HG03565 (cell line): ENCODE results near the gene CRB2.

Experiments used
- ATAC-seq: cut with Tn5 transposase; IDR thresholded peaks from one replicate; pipeline ENCODE4 v1.9.1; 2021; ENCODE audit warnings: mild to moderate bottlenecking, moderate library complexity; ENCODE audit not compliant: unreplicated experiment

CRB2 gene

DNA sequence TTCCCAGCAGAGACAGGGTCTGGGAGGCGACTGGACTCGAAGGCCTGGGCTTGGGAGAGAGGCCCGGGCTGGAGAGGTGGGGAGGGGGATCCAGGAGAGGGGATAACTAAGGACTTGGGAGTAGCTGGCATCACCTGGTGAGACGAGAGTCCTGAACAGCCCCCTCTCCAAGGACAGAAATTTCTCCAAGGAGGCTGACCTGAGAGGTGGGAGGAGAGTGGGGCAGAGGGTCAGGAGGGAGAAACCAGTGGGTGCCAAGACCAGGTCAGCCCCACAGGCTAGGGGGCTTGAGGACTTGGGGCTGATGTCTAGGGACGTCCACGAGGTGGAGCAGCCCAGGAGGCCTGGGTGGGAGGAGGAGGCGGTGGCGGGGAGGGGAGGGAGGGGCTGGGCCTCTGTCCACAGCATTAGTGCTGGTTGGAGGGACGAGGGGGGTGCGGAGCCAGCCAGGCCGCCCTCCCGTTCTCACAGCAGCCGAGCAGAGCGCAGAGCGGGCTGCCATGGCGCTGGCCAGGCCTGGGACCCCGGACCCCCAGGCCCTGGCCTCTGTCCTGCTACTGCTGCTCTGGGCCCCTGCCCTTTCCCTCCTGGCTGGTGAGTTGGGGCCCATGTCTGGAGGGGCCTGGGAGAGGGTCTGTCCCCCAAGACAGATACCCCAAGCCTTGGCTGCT, at the start of gene CRB2:
TSS of gene CRB2 (plus strand) at position 437 of the 671 bp plus-strand sequence. CDS start at position 501, 64 bp downstream.
- no peak for ATAC-seq

DNA sequence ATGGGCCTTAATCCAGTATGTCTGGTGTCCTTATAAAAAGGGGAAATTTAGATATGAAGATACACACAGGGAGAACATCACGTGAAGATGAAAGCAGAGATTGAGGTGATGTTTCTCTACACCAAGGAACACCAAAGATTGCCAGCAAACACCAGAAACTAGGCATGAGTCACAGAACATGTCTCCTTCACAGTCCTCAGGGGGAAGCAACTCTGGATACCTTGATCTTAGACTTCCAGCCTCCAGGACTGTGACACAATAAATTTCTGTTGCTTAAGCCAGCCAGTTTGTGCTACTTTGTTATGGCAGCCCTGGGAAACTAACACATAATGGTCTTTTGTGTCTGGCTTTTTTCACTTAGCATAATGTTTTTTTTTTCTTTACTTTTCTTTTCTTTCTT, 46.4 kb upstream of the CRB2 start:
- ATAC-seq, result no peak

GRCh38 chr9:123310551-123311249, 45.3 kb upstream of the CRB2 start:
- ATAC-seq, result no peak

DNA sequence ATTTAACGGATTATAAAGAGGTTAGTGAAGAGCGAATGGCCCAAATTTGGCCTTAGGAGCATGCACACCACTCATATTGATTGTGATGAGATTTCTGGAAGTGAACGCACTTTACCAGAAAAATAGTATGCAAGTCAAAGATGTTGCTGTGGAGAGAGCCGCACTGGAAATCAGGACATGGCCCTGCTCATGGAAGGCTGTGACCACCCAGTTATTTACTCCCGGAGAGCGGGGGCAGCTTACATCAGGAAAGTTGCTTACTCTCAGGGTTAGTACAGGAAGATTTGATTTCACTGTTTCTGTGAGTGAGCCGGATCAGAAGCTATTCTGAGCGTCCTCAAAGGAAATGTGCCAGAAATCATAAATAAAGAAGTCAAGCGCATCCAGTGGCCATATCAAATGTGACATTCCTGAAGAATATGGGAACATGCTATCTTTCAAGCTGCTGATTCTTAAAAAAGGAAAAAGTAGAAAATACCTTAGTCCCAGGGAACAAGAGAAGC, 44.7 kb upstream of the CRB2 start:
- no peak for ATAC-seq

- ATAC-seq, result no peak
Measured at GRCh38 chr9:123312306-123312877, 43.6 kb upstream of the CRB2 start.

DNA sequence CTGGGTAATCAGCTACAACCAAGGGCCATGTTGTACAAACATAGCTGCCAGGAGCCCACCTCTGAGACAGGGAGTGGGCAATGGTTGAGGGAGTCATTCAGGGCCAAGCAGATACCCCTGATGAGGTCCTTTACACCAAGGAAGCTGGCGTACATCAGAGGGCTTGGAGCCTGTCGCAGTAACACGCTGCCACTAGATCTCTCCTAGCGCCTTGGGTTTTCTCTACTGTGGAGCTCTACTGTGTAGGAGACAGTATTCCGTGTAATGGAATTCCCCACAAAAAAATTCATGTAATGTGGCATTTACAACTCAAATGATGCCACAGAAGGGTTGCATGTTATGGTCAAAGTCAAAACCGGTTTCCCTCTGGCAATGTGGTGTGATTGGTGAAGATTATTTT, 41.4 kb upstream of the CRB2 start:
- no peak for ATAC-seq

DNA sequence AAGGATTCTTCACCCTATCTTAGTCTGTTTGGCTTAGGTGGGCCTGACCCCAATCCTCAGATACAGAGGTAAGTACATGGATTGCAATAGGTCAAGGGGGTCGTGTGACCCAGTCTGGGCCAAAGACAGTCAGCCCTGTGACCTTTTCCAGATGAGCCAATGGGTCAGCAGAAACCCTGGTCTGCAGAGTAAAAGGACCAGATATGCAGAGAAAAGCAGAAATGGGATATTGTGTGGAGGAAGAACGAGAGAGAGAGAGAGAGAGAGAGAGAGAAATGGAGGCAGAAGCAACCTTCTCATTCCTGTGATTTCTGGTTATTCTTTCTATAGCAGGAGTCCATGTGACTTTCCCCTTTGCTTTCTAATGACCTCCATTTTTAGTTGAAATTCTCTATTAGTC, 40.4 kb upstream of the CRB2 start:
- no peak for ATAC-seq

DNA sequence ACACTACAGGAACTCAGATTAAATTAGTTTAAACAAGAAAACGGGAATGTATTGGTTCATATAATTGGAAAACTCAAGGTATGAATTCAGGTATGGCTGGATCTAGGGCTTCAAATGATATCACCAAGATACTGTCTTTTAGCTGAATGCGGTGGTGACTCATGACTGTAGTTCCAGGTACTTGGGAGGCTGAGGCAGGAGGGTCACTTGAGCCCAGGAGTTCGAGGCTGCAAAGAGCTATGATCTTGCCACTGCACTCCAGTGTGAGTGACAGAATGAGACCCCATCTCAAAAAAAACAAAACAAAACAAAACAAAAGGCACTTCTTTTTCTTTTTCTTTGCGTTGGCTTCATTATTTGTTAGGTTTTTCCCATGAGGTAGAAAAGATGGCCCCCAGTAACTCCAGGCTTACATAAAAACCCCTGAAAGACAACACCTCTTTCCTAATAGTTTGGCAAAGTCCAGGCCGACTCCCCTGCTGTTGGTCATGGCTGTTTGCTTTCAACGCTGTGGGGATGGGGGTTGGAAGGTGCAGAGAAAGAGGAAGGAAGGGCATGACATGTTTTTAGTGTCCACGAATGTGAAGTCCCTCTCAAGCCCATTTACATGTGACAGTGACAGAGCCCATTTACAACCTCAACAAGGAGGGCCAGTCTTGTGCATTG, 39.8 kb upstream of the CRB2 start:
- no peak for ATAC-seq

- peak; percentile 64 for ATAC-seq
Measured at GRCh38 chr9:123318202-123318601, 37.8 kb upstream of the CRB2 start.

GRCh38 chr9:123318961-123319421, 37.0 kb upstream of the CRB2 start:
- ATAC-seq, result no peak

- ATAC-seq, result no peak
Measured at GRCh38 chr9:123319541-123320339, 36.3 kb upstream of the CRB2 start.

- no peak for ATAC-seq
Measured at GRCh38 chr9:123320814-123321213, 35.2 kb upstream of the CRB2 start.

DNA sequence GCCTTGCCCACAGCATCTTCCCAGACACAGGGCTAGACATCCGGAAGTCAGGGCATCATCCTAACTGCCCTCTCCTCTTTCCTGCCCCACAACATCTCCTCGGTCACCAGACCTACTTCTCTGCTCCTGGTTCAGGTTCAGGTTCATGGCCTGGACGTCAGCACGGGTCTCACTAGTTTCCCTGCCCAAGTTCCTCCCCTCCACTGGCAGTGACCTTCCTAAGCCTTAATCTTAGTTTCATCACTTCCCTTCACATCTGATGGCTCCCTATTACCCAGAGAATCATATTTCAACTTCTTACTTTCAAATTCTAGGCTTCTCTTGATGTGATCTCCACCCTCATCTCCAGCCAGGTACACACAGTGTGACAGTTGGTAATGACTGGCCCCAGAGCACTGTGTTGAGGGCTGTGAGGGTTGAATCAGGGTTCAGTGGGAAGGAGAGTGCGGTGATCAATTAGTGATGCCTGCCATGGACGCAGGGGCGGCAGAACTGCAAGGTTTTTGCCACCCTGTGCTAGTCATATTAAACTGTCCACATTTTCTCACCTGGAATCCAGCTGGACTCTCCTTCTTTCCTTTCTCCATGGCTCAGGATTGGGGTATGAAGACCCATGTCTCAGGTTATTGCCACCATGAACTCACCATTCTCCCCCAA, 34.3 kb upstream of the CRB2 start:
- ATAC-seq, result no peak

DNA sequence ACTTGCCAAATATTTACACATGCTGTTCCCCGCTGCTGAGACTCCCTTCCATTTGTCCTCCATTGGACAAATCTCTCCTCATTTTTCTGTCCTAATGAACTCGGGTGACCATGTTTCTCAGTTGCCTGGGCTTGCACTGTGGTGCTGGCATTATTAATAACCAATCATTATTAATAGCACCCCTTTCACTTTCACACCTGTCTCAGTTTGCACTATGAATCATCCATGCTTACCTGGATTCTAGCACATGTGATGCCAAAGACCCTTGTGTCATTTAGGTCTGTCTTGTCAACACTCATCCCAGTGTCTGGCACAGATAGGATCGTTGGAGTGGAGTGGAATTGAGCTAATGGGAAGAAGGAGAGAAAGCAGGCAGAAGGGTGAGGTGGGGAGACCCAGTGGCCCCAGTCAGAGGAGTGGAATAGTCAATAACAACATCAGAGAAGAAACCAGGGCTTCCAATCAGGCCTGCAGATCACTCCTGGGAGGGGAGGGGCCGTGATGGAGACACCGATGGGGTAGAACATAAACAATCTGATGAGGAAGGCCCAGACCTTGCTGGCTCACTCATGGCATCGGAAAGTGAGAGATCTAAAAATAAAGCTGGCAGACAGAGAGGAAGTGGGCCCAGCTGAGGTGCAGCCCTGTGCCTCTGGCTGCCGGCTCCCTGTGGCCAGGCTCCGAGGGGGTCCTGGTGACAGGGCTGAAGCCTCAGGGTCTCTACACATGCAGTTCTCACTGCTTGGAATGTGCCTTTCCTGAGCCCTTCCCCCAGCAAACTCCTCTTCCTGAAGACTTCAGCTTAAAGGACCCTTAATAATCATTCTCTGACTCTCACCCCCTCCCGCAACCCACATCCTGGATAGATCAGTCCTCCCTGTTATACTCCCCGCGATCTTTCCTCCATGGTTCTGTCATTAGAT, 33.5 kb upstream of the CRB2 start:
- peak; percentile 32 for ATAC-seq

GRCh38 chr9:123323196-123324013, 32.6 kb upstream of the CRB2 start:
- no peak for ATAC-seq

DNA sequence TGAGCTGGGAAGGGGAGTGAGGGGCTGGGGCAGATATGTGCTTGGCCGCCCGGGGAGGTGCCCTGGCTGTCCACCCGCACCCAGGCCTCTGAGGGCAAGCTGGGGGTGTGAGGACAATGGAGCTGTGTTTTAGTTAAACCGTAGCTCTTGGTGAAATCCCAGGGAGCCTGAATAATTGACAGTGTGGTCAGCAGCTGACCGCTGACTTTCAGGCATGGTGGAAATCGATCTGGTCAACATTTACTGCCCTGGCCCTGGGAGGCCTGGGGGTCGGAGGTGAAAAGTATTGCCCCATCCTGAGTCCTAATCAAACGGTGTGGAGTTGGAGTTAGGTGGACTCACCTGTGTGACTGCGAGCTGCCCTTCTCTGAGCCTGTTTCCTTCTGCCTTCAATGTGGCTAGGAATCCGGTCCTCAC, 31.2 kb upstream of the CRB2 start:
- ATAC-seq, result no peak

DNA sequence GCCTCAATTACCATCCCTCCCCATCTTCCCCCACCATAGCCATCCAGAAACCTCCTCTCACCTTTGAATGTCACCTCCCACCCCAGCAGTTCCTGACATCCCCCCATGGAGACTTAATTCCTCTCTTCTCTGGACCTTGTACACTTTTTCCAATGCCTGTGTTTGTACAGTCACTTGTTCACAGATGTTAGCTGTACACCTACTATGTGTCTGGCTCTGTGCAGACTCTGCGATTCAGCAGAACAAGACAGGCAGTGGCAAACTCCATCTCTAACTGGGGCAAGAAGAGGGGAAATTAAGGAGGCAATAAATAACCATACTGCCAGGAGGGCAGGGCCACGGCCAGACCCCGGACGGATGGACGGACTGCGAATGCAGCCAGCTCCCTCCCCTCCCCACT, 29.8 kb upstream of the CRB2 start:
- ATAC-seq, result no peak

DNA sequence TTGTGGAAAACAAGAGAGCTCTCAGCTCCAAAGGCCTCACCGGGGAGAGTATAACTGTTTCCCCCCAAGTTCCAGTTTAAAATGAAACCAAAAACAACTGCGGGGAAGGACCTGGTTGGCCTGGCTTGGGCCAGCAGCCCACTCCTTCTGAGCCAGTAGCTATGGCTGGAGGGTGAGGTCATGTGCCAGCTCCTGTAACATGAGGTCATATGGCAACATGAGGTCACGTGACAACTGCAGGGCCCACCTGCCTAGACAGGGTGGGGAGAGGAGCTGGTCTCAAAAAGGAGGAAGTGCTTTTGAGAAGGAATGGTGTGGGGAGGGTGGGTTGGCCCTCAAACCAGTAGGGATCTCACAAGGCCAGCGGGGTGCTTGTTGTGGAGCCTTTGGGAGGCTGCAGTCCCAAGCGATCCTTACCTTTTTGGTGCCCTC, 29.3 kb upstream of the CRB2 start:
- peak; percentile 47 for ATAC-seq
